ENCODE results near the gene LIMA1.
A peak's percentile ranks its signal among the peaks of the same experiment; 100 is the strongest.

LIMA1 gene

DNA sequence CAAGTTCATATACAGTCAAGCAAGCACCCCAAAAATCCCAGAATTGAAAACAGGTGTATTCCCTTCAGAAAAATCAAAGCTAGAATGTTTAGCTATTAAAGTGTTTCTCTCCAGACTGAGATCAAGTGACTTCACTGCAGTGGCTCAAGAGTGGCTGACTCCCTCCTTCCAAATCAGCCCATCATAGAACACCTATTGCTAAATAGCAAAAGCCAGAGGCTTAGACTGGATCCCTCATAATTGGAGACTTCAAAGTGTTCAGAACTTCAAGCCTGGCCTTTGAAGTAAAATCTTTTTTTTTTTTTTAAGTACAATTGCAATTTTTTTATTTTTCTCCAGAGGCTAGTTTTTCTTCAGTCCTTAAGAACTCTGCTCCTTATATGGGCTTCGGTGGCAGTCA lies 66.1 kb downstream of the LIMA1 start:
- no peak for DNase-seq (ENCODE audit: low read depth)

DNA sequence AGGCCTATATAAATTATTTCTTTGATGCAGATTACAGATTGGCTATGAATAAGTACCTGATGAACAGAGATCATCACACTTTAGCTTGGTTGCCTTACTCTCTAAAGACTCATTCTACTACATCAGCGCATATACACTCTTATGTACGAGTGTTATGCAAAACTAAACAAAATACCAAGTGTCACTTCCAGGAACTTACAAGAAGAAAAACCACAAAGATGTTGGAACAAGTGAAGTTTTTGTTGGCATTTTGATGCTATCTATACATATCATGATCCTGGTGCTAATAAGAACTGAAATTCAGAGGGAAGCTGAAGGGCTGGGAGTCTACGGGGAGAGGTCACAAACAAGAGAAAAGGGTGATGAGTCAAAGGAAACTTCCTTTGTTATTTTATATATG lies 68.3 kb downstream of the LIMA1 start:
- no peak for DNase-seq (ENCODE audit: low read depth)

DNA sequence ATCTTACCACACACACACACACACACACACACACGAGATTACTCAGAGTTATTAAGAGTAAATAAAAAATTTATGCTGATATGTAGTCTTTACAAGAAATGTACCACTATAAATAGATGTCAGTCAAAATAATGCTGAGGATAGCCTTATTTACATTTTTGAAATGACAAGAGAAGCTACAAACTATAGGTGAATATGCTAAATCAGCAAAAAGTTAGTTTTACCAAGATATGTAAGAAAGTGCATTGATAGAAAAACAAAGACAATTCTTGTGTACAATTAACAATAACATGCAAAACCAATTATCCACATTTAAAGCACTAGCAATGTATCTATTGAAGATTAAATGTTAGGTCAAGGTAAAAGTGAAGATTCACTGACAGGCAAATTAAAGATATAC lies 69.3 kb downstream of the LIMA1 start:
- DNase-seq (ENCODE audit: low read depth): no peak

DNA sequence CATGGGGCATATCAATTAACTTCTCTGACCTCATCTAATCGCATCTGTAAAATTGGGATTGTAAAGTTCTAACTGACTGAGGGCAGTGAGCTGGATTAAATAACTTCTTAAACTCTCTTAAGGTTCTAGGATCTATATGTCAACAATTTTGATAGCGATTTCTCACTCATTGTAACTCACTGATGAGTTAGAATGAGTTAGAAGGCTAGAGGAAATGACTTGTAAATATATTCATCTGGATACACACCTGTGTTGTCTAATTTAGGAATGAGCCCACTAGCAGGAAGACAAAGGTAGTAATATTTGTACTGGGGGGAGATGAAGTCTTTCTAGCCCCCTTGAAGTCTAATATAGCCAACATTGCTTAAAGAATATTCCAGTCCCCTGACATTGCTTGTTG lies 69.9 kb downstream of the LIMA1 start:
- no peak for DNase-seq (ENCODE audit: low read depth)

DNA sequence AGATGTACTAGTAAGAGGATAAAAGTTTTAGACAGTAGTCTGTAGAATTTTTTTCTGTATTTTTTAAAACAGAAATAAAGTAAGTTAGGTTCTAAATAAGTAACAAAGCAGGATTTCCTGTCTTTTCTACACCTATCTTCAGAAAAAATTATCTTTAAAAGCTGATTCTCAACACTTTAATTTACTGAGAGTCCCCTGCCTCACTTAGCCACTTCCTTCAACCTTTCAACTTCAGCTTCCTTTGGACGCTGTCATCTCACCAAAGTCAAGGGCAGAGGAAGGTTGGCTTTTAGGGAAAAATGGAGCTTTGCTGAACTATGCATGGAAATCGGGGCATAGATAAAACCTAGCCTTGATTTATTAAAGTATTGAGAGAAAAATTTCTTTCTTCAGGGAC lies 71.3 kb downstream of the LIMA1 start:
- no peak for DNase-seq (ENCODE audit: low read depth)

DNA sequence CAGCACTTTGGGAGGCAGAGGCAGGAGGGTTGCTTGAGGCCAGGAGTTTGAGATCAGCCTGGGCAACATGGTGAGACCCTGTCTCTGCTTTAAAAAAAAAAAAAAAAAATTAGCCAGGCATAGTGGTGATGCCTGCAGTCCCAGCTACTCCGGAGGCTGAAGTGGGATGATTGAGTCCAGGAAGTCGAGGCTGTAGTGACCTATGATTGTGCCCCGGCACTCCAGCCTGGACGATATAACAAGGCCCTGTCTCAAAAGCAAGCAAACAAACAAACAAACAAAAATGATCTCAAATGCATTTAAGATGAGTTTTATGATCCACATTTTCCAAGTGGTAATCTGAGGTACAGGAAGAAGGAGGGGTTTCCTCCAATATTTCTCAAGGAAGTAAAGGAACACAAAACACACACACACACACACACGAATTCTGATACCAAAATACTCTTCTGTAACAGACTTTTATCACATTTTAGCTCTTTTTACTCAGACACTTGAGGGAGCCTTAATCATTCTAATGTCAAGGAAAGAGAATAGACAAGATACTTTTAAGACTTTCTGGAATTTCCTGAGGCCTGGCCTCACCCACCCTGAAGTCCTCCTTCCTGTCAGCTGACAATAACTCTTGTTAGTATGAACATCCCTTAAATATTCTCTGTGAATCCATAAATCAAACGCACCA lies 71.8 kb downstream of the LIMA1 start:
- no peak for DNase-seq (ENCODE audit: low read depth)

DNA sequence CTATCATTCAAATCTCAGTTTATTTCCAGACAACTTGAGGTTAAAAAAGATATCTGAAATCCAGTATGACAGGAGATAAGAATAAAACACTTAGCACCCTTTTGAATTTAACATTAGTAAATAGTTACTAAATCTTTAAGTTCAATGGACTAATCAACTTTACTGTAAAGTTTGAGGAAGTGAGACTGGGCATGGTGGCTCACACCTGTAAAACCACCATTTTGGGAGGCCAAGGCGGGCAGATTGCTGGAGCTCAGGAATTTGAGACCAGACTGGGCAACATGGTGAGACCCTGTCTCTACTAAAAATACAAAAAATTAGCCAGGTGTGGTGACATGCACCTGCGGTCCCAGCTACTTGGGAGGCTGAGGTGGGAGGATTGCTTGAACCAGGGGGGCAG lies 75.9 kb downstream of the LIMA1 start:
- DNase-seq (ENCODE audit: low read depth): no peak

DNA sequence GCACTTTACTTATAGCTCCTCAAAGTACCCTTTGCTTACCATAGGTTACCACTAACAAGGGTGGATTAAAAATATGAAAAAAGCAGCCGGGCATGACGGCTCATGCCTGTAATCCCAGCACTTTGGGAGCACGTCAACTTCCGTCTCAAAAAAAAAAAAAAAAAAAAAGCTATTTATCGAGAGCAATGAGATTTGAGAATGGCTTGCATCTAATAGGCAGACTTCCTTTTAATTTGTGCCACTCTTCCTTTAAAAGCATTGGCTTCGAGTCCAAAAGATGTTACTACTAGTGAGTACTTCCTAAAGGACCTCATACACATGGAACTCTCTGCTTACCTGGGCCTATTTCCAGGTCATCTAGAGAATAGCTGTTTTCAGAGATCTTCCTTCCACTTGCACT lies 77.7 kb downstream of the LIMA1 start:
- no peak for DNase-seq (ENCODE audit: low read depth)

DNA sequence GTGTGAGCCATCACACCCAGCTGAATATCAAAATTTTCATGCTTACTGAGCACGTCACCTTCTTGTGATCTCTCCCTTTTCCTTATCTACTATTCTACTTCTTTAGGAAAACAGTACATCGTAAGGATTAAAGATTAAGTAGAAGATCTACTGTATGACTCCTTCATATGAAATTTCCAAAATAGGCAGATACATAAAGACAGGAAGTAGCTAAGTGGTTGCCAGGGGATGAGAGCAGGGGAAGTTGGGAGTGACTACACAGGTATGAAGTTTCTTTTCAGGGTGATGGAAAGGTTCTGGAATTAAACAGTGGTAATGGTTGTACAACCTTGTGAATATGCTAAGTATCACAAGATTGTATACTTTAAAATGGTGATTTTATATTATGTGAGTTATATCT lies 79.6 kb downstream of the LIMA1 start:
- no peak for DNase-seq (ENCODE audit: low read depth)

DNA sequence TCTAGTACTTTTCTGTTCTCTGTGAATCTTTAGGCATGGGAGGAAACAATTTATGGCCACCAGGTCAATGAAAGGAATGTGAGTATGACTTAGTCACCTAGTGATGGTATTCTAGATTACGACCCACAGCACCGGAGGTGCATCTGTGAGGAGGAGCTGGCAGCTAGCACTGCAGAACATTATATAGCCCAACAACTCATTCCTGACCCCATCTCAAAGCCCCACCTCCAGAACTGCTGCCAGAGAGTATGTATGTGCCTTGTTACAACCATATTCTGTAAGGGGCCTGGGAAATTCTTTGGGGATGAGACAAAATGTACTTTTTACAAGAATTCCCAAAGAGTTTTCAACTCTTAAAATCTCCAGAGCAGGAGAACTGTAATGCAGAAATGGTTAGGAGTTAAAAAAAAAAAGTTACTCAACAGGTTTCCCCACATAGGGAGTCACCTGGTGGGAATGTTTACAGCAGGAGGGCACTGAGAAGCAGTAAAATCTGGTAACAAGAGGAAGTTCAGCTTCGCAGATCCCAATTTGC lies 81.3 kb downstream of the LIMA1 start:
- no peak for DNase-seq (ENCODE audit: low read depth)

DNA sequence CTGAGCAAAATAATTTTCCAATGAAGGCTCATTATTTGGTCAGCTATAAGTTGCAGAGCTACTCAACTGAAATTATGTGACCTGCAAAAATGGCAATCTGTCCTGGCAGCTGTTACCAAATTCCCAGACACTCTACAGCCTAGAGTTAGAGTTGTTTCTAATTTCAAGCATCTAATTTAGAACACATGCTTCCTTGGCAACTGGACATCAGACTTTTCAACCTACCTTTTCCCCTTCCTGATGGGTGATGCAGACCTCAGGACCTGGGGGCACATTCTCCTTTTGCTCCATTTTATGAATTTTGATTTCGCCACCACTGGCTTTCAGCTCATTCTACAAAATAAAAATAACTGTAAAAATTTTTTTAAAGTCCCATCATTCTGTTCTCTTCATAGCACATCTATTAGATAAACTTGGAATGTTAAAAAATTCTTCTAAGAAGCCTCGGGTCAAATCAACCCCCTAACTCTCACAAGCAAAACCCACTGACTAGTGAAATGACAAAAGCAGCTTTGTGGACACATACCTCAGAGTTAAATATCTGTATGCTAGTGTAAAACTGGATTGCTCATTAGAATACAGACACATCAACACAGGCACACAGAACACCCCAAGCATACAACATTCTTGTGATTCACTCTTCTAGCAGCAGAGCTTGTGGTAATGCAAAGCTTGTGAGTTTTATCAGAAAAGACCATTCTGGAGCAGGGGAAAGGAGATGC lies 82.6 kb downstream of the LIMA1 start:
- DNase-seq (ENCODE audit: low read depth): no peak

DNA sequence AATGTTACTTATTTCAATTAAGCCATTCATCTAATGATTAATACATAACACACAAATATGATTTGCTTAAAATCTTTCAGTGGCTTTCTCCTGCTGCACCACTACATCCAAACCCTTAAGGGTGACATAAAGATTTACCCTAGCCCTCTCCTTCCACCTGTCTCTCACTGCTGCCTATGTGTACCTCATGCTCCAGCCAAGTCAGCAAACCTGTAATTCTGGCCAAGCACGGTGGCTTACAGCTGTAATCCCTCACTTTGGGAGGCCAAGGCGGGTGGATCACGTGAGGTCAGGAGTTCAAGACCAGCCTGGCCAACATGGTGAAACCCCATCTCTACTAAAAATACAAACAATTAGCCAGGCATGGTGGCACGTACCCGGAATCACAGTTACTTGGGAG lies 84.5 kb downstream of the LIMA1 start:
- DNase-seq (ENCODE audit: low read depth): no peak

DNA sequence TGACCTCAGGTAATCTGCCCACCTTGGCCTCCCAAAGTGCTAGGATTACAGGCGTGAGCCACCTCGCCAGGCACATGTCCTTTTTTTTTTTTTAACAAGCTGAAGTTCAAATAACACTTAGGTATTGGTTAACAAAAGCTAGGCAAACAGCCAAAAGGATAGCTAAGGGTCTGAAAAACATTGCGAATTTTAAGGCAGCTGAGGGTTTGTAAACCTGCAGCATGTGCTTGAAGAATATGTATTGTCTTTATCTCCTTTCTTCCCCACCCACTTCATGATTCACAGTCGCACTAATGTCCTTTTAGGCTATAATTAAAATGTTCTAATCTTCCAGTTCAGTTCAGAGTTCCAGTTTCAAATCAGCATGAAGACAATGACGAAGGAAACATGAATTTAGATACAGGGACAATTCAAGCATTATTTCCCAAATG lies 86.0 kb downstream of the LIMA1 start:
- no peak for DNase-seq (ENCODE audit: low read depth)

DNA sequence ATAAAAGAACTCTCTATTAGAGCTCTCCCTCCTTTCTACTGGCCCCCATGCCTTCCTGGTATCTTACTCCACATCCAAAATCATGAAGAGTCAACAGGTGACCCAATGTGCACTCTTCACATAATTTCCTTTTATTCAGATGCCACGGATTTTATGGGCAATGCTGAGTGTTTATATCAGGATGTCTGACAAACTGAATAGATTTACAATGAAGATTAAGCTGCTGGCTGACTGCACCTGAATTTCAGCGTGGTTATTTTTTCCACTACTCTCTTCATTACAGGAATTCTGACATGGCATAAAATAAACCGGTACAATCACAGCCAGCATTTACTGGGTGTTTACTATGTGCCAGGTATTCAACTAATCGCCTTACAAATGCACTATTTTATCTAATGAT lies 86.8 kb downstream of the LIMA1 start:
- DNase-seq (ENCODE audit: low read depth): no peak

DNA sequence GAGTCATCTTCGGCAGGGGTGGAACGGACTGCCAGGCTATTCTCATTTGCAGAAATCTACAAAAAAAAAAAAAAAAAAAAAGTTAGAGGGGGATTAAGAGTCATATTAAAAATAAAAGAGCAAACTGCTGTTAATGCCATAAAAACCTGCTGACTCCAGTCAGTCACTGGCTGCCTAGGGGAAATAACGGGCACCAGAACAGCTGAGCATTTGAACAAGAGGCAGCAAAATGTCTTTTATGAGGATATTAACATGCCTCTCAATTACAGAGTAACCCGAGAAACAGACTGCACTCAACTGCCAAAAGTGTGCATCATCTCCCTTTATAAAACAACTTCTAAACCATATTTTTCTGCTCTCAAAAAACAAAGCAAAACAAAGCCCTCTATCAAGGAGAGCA lies 87.5 kb downstream of the LIMA1 start:
- no peak for DNase-seq (ENCODE audit: low read depth)

DNA sequence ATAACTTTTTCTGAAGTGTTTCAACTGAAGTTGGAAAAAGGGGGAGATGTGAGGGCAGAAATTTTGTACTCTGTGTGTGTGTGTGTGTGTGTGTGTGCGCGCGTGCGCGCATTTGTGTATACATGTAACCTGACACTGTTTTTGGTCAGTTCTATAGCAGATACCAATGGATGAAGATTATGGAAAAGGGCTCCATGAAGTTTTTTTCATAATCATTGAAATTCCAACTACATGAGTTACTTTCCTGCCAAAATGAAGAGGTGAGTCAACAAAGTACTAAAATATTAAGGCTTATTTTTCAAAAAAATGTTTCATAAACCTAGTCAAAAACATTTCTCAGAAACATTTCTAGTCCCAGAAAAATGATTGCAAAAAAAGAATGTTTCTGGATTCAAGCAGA lies 90.4 kb downstream of the LIMA1 start:
- no peak for DNase-seq (ENCODE audit: low read depth)

DNA sequence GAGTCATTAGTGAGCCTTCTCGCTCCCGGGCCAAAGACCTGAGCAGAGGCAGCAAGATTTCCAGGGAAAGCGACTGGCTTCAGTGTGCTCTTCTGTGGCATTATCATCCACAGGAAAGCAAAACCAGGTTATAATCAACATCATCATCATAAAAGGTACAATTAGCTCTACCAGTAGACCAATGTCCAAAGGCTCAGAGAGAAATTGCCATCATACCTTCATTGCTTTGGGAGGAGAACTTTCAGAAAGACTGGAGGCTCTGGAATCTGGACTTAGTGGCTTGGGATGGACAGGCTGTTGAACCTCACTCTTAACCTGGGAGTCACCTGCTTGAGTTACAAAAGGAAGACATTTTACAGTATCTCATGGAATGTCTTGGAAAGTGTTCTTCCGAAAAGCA lies 91.1 kb downstream of the LIMA1 start:
- no peak for DNase-seq (ENCODE audit: low read depth)

DNA sequence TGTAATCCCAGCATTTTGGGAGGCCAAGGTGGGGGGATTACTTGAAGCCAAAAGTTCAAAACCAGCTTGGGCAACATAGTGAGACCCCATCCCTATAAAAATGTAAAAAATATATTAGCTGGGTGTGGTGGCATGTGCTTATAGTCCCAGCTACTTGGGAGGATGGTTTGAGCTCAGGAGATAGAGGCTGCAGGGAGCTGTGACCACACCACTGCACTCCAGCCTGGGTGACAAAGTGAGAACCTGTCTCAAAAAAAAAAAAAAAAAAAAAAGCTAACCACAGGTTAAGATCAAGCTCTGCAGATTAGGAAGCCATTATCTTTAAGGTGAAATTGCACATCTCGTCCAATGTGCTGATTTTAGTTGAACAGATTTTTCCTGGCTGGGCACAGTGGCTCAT lies 92.5 kb downstream of the LIMA1 start:
- DNase-seq (ENCODE audit: low read depth): no peak

DNA sequence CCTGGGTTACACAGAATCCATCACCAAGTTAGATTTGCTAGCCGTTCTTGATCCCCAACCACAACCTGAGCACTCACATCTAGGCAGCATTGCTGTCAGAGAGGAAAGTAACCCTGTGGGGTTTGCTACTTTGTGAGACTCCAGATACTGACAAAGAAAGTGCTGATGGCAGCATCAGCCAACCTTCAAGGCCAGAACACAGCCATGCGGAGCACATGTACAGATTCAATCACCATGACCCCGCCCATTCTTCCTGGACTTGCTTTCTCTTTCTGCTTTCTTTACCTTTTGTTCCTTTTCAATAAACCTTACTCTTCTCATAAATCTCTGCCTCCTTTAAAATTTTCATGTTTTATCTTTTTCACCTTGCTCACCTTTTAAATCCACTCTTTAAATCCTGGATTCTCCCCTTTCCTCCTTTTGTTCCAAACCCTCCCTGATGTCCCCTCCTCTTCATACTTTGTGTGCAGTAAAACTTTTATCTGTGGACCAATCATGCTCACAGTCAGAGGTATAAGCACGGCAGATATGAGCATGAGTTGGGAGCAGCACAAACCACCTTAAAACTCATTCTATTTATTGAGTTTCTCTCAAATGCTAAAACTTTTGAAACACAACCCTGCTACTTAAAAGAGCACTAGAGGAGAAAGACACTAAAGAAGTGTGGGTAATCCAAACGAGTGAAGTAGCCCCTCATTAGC lies 94.3 kb downstream of the LIMA1 start:
- no peak for DNase-seq (ENCODE audit: low read depth)

DNA sequence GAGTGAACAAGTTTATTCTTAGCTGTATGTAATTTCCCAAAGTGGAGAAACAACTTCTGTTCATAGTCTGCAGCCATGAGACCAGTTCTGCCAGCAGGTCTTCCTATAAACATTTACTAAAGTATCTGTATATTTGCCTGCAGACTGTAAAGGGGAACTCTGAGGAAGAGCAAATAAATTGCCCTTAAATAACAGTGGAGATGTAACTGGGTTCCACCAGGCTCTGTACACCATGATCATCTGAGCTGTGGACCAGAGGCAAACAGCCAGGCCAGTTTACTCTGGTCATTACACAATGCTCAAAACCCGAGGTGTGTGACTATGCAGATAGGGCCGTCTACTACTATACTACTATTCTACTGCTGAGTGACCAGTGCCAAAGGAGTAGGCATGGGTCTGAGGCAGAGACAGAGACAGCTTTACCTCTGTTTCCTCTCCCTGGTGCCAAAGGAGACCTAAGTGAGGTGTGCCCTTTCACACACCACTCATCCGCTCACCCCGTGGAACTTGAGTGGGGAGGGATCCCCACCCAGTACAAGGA lies 95.0 kb downstream of the LIMA1 start:
- no peak for DNase-seq (ENCODE audit: low read depth)

DNA sequence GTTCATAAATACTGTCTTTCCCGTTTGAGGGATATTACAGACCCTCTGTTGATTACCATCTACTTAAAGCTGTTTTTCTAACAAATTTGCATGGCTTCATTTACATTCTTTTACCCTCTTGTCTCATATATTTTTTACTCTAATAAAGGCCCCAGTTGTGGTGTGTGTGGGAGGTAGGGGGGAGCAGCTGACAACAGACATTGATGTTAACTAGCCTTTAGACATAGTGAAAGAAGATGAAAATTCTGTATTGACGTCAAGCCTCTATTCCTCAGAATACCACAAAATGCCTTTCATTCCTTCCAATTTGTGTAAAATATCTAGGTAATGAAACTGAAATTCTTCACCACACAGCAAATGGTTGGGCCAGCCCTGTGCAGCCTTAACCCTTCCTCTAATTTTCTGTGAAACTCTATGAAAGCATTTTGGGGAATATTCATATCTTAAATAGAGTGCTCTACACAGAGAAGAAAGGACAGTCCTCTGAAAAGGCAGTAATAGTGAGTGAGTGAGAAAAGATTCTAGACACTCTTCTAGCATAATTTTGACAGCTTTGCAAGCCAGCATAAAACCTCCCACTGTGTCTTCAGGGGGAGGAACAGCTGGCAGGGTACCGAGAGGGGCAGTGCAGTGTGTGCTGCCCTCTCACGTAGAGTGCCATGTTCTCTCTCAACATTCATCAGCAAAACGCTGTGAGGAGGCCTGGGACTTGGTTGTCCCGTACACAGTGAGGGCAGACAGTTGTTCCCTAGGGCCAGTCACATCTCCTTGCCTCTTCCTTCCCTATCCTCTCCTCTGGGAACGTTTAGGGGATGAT lies 96.0 kb downstream of the LIMA1 start:
- DNase-seq (ENCODE audit: low read depth): peak; percentile 19

DNA sequence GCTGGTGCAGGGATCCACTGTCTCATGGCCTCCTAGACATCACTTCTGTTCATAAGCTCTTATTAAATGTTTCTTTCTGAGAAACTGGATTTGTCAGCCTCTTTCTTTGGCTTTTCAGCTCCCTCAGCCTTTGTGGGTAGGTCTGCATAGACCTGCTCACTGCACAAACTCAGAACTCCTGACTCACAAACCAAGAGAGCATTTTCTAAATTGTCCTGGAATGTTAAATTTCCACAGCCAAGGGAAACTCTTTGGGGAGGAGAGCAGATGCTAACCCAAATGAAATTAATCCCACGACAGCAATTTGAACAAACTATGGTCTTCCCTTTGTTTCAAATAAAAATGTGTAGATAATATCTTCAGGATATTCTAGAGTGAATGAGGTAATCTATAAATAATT lies 96.6 kb downstream of the LIMA1 start:
- no peak for DNase-seq (ENCODE audit: low read depth)
